Left colon (tissue), 2 donors: ENCODE data around the gene LDLRAD3. TPM values are rescaled to one million over a fixed set of nuclear protein-coding genes. Genes with fewer than 3 reads are reported as not detected.
"Not testable (repeated sequence)": the region's sequence is repeated elsewhere in the genome, so short reads cannot be mapped to it uniquely, and the experiment has no call there.

Experiments used
- ATAC-seq: fragments of 200-7000 bp; cut with Tn5 transposase; one replicate; pipeline ENCODE4 v1.9.1; 2020; ENCODE audit warnings: mild to moderate bottlenecking, moderate library complexity
- DNase-seq, 2 donors: peaks; one replicate each; pipeline ENCODE4 v3.0.0-alpha.2; 2020
- intact Hi-C, 2 donors: fragments of 100-400 bp; cut with DNase I in 1 of 2; cut with micrococcal nuclease in 1 of 2; formaldehyde crosslinking; loops; one replicate each; pipeline versions ENCODE4 v1.11.2 to v1.14.0; 2022; cut with DNase I, micrococcal nuclease
- total RNA-seq, 2 donors: library from RNA; stranded (reverse); fragmentation: NEBNext Ultra II Directional; extraction: Animal tissue kit (Norgen Biotek cat#: 25700); gene quantifications; one replicate each; pipeline ENCODE4 v1.2.1, GENCODE V29; 2021
- donor health status: DM: no; HTN: no; CAD: no.
- donor health status: DM: yes; HTN: yes; CAD: no.

LDLRAD3 gene
- total RNA-seq, 2 donors from 2014 or later = 2.3 to 2.9 TPM

GRCh38 chr11:36030731-36031281, 86.9 kb downstream of the LDLRAD3 start:
- no peak for ATAC-seq
- intact Hi-C loops = no loop called here

GRCh38 chr11:36033082-36033751, 89.4 kb downstream of the LDLRAD3 start:
- intact Hi-C loops = no loop called here
- no peak for DNase-seq

More at GRCh38 chr11:36030731-36031281, 86.9 kb downstream of the LDLRAD3 start:
- DNase-seq = no peak

GRCh38 chr11:36033936-36034335, 90.1 kb downstream of the LDLRAD3 start:
- intact Hi-C loops = no loop called here
- ATAC-seq = no peak
- no peak for DNase-seq

More at GRCh38 chr11:36033082-36033751, 89.4 kb downstream of the LDLRAD3 start:
- ATAC-seq = no peak

- intact Hi-C loops = no loop called here
- no peak for DNase-seq
Measured at GRCh38 chr11:36034551-36035331, 90.9 kb downstream of the LDLRAD3 start.

GRCh38 chr11:36035454-36035853, 91.6 kb downstream of the LDLRAD3 start:
- DNase-seq (no peak), ATAC-seq (no peak)
- intact Hi-C loops = no loop called here

More at GRCh38 chr11:36034551-36035331, 90.9 kb downstream of the LDLRAD3 start:
- no peak for ATAC-seq

- no peak for ATAC-seq
- no peak for DNase-seq
- intact Hi-C loops = no loop called here
Measured at GRCh38 chr11:36035999-36036398, 92.1 kb downstream of the LDLRAD3 start.

GRCh38 chr11:36037031-36037430, 93.2 kb downstream of the LDLRAD3 start:
- DNase-seq (no peak), ATAC-seq (no peak)
- intact Hi-C loops = no loop called here

- no peak for DNase-seq
- no peak for ATAC-seq
- intact Hi-C loops = no loop called here
Measured at GRCh38 chr11:36038541-36038940, 94.7 kb downstream of the LDLRAD3 start.

GRCh38 chr11:36039471-36039870, 95.6 kb downstream of the LDLRAD3 start:
- DNase-seq (no peak), ATAC-seq (no peak)
- intact Hi-C loops = no loop called here

GRCh38 chr11:36041988-36042611, 98.2 kb downstream of the LDLRAD3 start:
- DNase-seq (no peak), ATAC-seq (no peak)
- intact Hi-C loops = no loop called here

GRCh38 chr11:36044636-36045035, 100.8 kb downstream of the LDLRAD3 start:
- ATAC-seq (no peak), DNase-seq (no peak)
- intact Hi-C loops = no loop called here

GRCh38 chr11:36045945-36046344, 102.1 kb downstream of the LDLRAD3 start:
- ATAC-seq, DNase-seq, intact Hi-C loops: not testable (repeated sequence)

GRCh38 chr11:36046932-36047331, 103.1 kb downstream of the LDLRAD3 start:
- no peak for ATAC-seq
- no peak for DNase-seq

GRCh38 chr11:36047344-36047743, 103.5 kb downstream of the LDLRAD3 start:
- ATAC-seq = no peak
- intact Hi-C loops = no loop called here
- DNase-seq = no peak

More at GRCh38 chr11:36046932-36047331, 103.1 kb downstream of the LDLRAD3 start:
- intact Hi-C loops = no loop called here

GRCh38 chr11:36048496-36049247, 104.8 kb downstream of the LDLRAD3 start:
- intact Hi-C loops = no loop called here
- ATAC-seq (no peak), DNase-seq (no peak)

GRCh38 chr11:36051235-36052144, 107.6 kb downstream of the LDLRAD3 start:
- intact Hi-C loops = no loop called here
- no peak for ATAC-seq
- no peak for DNase-seq

GRCh38 chr11:36053281-36053680, 109.4 kb downstream of the LDLRAD3 start:
- ATAC-seq = no peak
- intact Hi-C loops = no loop called here
- DNase-seq = no peak

GRCh38 chr11:36053862-36054261, 110.0 kb downstream of the LDLRAD3 start:
- ATAC-seq (no peak), DNase-seq (no peak)
- intact Hi-C loops = no loop called here
